A549 (cell line): ENCODE measurements around the gene CAMTA1.

Experiments
- EHMT2 ChIP-seq: fragments of 200-600 bp; sonication (generic); IDR thresholded peaks from 2 replicates; pipeline ENCODE4 v1.6.1; 2016; ENCODE audit warnings: antibody characterized with exemption, low read depth, mild to moderate bottlenecking, moderate library complexity
- EP300 ChIP-seq, 2 experiments: fragments of >200 bp; sonication (Bioruptor Twin); formaldehyde crosslinking; IDR thresholded peaks; 2 replicates in 1 of 2; 3 replicates in 1 of 2; pipeline ENCODE4 v1.6.1; 2016 to 2017
- HDAC2 ChIP-seq: fragments of 200-600 bp; sonication (generic); IDR thresholded peaks from 2 replicates; pipeline ENCODE4 v1.6.1; 2016
- KDM1A ChIP-seq: fragments of 200-600 bp; sonication (generic); IDR thresholded peaks from 2 replicates; pipeline ENCODE4 v1.6.1; 2016; ENCODE audit warnings: low read depth, mild to moderate bottlenecking
- MAZ ChIP-seq: fragments of 150-350 bp; IDR thresholded peaks from 2 replicates; pipeline ENCODE4 v1.6.1; 2014; ENCODE audit warnings: antibody characterized with exemption, low read depth, low read length, borderline replicate concordance
- NFE2L2 ChIP-seq: fragments of 150-350 bp; conservative IDR thresholded peaks from 2 replicates; pipeline ENCODE4 v1.6.1; 2014; ENCODE audit warnings: low read length
- POLR2A ChIP-seq: IDR thresholded peaks from 2 replicates; pipeline ENCODE4 v1.6.1; 2012; ENCODE audit warnings: mild to moderate bottlenecking, low read length
- RNF2 ChIP-seq: fragments of 200-600 bp; sonication (generic); IDR thresholded peaks from 2 replicates; pipeline ENCODE4 v1.6.1; 2016; ENCODE audit warnings: low read depth, mild to moderate bottlenecking, antibody characterized with exemption, moderate library complexity, borderline replicate concordance
- ZNF302 ChIP-seq: fragments of 250-450 bp; sonication (Bioruptor Pico); IDR thresholded peaks from 2 replicates; pipeline ENCODE4 v1.9.0; 2021; ENCODE audit warnings: inconsistent platforms, mild to moderate bottlenecking, moderate library complexity
- TF ChIP-seq, protein P1 (sequence below): fragments of 250-450 bp; sonication (Bioruptor Pico); IDR thresholded peaks from 2 replicates; pipeline ENCODE4 v1.5.0; 2021; ENCODE audit warnings: mild to moderate bottlenecking, moderate library complexity, borderline replicate concordance
- TF ChIP-seq, protein P2 (sequence below): fragments of >200 bp; sonication (Bioruptor Twin); formaldehyde crosslinking; IDR thresholded peaks from 3 replicates; pipeline ENCODE4 v1.5.1; 2016
- TF ChIP-seq, protein P3 (sequence below): fragments of 200-600 bp; sonication (generic); IDR thresholded peaks from 2 replicates; pipeline ENCODE4 v1.6.1; 2016; ENCODE audit warnings: antibody characterized with exemption, mild to moderate bottlenecking, moderate library complexity

GRCh38 chr1:7721940-7722669, 936.9 kb downstream of the CAMTA1 start:
- TF ChIP-seq, protein P1, sequence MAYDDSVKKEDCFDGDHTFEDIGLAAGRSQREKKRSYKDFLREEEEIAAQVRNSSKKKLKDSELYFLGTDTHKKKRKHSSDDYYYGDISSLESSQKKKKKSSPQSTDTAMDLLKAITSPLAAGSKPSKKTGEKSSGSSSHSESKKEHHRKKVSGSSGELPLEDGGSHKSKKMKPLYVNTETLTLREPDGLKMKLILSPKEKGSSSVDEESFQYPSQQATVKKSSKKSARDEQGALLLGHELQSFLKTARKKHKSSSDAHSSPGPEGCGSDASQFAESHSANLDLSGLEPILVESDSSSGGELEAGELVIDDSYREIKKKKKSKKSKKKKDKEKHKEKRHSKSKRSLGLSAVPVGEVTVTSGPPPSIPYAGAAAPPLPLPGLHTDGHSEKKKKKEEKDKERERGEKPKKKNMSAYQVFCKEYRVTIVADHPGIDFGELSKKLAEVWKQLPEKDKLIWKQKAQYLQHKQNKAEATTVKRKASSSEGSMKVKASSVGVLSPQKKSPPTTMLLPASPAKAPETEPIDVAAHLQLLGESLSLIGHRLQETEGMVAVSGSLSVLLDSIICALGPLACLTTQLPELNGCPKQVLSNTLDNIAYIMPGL (CRISPR knock-in tag): no peak
- TF ChIP-seq POLR2A (no peak), ZNF302 (CRISPR knock-in tag) (no peak), EHMT2 (no peak), HDAC2 (no peak), NFE2L2 (no peak), MAZ (no peak), KDM1A (no peak), EP300 (IDR thresholded peaks at IDR 0.05) (no peak), RNF2 (no peak)
- TF ChIP-seq, protein P2, sequence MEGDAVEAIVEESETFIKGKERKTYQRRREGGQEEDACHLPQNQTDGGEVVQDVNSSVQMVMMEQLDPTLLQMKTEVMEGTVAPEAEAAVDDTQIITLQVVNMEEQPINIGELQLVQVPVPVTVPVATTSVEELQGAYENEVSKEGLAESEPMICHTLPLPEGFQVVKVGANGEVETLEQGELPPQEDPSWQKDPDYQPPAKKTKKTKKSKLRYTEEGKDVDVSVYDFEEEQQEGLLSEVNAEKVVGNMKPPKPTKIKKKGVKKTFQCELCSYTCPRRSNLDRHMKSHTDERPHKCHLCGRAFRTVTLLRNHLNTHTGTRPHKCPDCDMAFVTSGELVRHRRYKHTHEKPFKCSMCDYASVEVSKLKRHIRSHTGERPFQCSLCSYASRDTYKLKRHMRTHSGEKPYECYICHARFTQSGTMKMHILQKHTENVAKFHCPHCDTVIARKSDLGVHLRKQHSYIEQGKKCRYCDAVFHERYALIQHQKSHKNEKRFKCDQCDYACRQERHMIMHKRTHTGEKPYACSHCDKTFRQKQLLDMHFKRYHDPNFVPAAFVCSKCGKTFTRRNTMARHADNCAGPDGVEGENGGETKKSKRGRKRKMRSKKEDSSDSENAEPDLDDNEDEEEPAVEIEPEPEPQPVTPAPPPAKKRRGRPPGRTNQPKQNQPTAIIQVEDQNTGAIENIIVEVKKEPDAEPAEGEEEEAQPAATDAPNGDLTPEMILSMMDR: no peak
- TF ChIP-seq, protein P3, sequence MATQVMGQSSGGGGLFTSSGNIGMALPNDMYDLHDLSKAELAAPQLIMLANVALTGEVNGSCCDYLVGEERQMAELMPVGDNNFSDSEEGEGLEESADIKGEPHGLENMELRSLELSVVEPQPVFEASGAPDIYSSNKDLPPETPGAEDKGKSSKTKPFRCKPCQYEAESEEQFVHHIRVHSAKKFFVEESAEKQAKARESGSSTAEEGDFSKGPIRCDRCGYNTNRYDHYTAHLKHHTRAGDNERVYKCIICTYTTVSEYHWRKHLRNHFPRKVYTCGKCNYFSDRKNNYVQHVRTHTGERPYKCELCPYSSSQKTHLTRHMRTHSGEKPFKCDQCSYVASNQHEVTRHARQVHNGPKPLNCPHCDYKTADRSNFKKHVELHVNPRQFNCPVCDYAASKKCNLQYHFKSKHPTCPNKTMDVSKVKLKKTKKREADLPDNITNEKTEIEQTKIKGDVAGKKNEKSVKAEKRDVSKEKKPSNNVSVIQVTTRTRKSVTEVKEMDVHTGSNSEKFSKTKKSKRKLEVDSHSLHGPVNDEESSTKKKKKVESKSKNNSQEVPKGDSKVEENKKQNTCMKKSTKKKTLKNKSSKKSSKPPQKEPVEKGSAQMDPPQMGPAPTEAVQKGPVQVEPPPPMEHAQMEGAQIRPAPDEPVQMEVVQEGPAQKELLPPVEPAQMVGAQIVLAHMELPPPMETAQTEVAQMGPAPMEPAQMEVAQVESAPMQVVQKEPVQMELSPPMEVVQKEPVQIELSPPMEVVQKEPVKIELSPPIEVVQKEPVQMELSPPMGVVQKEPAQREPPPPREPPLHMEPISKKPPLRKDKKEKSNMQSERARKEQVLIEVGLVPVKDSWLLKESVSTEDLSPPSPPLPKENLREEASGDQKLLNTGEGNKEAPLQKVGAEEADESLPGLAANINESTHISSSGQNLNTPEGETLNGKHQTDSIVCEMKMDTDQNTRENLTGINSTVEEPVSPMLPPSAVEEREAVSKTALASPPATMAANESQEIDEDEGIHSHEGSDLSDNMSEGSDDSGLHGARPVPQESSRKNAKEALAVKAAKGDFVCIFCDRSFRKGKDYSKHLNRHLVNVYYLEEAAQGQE: no peak
